ENCODE measurements around the gene SKIL. TPM values are rescaled to one million over a fixed set of nuclear protein-coding genes. Genes with fewer than 3 reads are reported as not detected.

SKIL gene
- total and polyA plus RNA-seq, 7 donors = 6.0 to 52.6 (median 24.8) TPM

- DNase-seq = peak; percentile 92
- H3K4me3 ChIP-seq = peak overlapping the region; percentile 87 to 100 (median 98)
- intact Hi-C loops (cut with DNase I) = loop anchor here (5.0 kb wide), 2 partner anchors 51 to 391 kb away; partner anchors contain the start of gene SEC62
- H3K27ac ChIP-seq = peak overlapping the region; percentile 96 to 100 (median 100)
- no peaks in the 10 kb centered on the region for H3K36me3 ChIP-seq
- no peak for TF ChIP-seq EP300 (IDR thresholded peaks at IDR 0.05)
- TF ChIP-seq POLR2A (IDR thresholded peaks at IDR 0.05) = no peak
- TF ChIP-seq, protein P1, sequence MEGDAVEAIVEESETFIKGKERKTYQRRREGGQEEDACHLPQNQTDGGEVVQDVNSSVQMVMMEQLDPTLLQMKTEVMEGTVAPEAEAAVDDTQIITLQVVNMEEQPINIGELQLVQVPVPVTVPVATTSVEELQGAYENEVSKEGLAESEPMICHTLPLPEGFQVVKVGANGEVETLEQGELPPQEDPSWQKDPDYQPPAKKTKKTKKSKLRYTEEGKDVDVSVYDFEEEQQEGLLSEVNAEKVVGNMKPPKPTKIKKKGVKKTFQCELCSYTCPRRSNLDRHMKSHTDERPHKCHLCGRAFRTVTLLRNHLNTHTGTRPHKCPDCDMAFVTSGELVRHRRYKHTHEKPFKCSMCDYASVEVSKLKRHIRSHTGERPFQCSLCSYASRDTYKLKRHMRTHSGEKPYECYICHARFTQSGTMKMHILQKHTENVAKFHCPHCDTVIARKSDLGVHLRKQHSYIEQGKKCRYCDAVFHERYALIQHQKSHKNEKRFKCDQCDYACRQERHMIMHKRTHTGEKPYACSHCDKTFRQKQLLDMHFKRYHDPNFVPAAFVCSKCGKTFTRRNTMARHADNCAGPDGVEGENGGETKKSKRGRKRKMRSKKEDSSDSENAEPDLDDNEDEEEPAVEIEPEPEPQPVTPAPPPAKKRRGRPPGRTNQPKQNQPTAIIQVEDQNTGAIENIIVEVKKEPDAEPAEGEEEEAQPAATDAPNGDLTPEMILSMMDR (IDR thresholded peaks at IDR 0.05) = peak in 1 of 4 experiments; percentile 24
- TF ChIP-seq POLR2AphosphoS5 (IDR thresholded peaks at IDR 0.05) = peak in 2 of 4 donors; percentile 20 to 37
- H3K27me3 ChIP-seq = no peaks in the 10 kb centered on the region
- peaks cover 0 to 63% (median 40%) of the 10 kb centered on the region in 4 donors for H3K4me1 ChIP-seq
- 6% methylated on average over 44 of the region's 44 CpGs for WGBS, 2 donors
- no peaks in the 10 kb centered on the region for H3K9me3 ChIP-seq
Measured at GRCh38 chr3:170358042-170359010, 811 bp downstream of the SKIL start.

GRCh38 chr3:170359178-170359704 is 1.7 kb downstream of the SKIL start:
- TF ChIP-seq POLR2AphosphoS5 (IDR thresholded peaks at IDR 0.05) (no peak), EP300 (IDR thresholded peaks at IDR 0.05) (no peak), POLR2A (IDR thresholded peaks at IDR 0.05) (no peak)
- Histone ChIP-seq H3K4me1 (peaks cover 0 to 70% (median 41%) of the 10 kb centered on the region in 4 donors), H3K27ac (peak overlapping the region; percentile 96 to 100 (median 100)), H3K9me3 (no peaks in the 10 kb centered on the region), H3K36me3 (no peaks in the 10 kb centered on the region), H3K27me3 (no peaks in the 10 kb centered on the region), H3K4me3 (peak overlapping the region in 3 of 4 donors; percentile 87 to 100 (median 98))
- intact Hi-C loops (cut with DNase I) = loop anchor here (5.0 kb wide), 2 partner anchors 52 to 392 kb away; partner anchors contain the start of gene SEC62
- WGBS, 2 donors = 83 to 89% methylated on average over 20 of the region's 20 CpGs
- no peak for DNase-seq

GRCh38 chr3:170360466-170360865 is 3.0 kb downstream of the SKIL start:
- 91 to 92% methylated on average over 5 of the region's 5 CpGs for WGBS, 2 donors
- intact Hi-C loops (cut with DNase I) = no loop called here
- Histone ChIP-seq H3K9me3 (no peaks in the 10 kb centered on the region), H3K4me3 (no peak overlapping the region), H3K4me1 (peaks cover 0 to 71% (median 42%) of the 10 kb centered on the region in 4 donors), H3K36me3 (no peaks in the 10 kb centered on the region), H3K27me3 (no peaks in the 10 kb centered on the region), H3K27ac (no peak overlapping the region)
- no peak for DNase-seq
- TF ChIP-seq POLR2A (IDR thresholded peaks at IDR 0.05) = no peak
- no peak for TF ChIP-seq POLR2AphosphoS5 (IDR thresholded peaks at IDR 0.05)
- TF ChIP-seq, protein P1 (IDR thresholded peaks at IDR 0.05) = no peak
- no peak for TF ChIP-seq EP300 (IDR thresholded peaks at IDR 0.05)

GRCh38 chr3:170360916-170361315 is 3.4 kb downstream of the SKIL start:
- TF ChIP-seq, protein P1 (IDR thresholded peaks at IDR 0.05) = no peak
- no peak for TF ChIP-seq POLR2A (IDR thresholded peaks at IDR 0.05)
- TF ChIP-seq EP300 (IDR thresholded peaks at IDR 0.05) = no peak
- no peak for TF ChIP-seq POLR2AphosphoS5 (IDR thresholded peaks at IDR 0.05)
- H3K4me1 ChIP-seq = peaks cover 0 to 67% (median 39%) of the 10 kb centered on the region in 4 donors
- no peak overlapping the region for H3K27ac ChIP-seq
- WGBS, 2 donors = 35 to 63% methylated on average over 5 of the region's 5 CpGs
- no peaks in the 10 kb centered on the region for H3K9me3 ChIP-seq
- intact Hi-C loops (cut with DNase I) = no loop called here
- DNase-seq = no peak
- no peaks in the 10 kb centered on the region for H3K36me3 ChIP-seq
- H3K27me3 ChIP-seq = no peaks in the 10 kb centered on the region
- no peak overlapping the region for H3K4me3 ChIP-seq

DNA sequence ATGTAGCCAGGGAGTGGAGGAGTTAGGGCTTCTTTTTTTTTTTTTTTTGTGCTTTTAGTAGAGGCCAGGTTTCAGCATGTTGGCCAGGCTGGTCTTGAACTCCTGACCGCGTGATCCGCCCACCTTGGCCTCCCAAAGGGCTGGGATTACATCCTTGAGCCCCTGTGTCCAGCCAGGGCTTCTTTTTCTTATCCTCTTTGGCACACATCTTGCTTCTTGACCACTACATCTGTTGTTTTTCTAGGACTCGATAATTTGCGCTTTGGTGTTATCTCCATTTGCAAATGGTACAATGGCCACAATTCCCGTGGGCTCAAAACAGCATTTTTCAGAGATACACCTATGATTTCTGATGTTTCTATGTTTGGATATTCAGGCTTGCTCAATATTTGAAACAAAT is 4.2 kb downstream of the SKIL start:
- peaks cover 0 to 62% (median 38%) of the 10 kb centered on the region in 4 donors for H3K4me1 ChIP-seq
- no peak for DNase-seq
- no peak for TF ChIP-seq EP300 (IDR thresholded peaks at IDR 0.05)
- TF ChIP-seq POLR2A (IDR thresholded peaks at IDR 0.05) = no peak
- TF ChIP-seq POLR2AphosphoS5 (IDR thresholded peaks at IDR 0.05) = no peak
- TF ChIP-seq, protein P1 (IDR thresholded peaks at IDR 0.05) = no peak
- H3K9me3 ChIP-seq = no peaks in the 10 kb centered on the region
- H3K27me3 ChIP-seq = no peaks in the 10 kb centered on the region
- intact Hi-C loops (cut with DNase I) = no loop called here
- no peak overlapping the region for H3K4me3 ChIP-seq
- H3K36me3 ChIP-seq = no peaks in the 10 kb centered on the region
- H3K27ac ChIP-seq = no peak overlapping the region
- 92 to 94% methylated on average over 6 of the region's 6 CpGs for WGBS, 2 donors

Data from sigmoid colon (tissue), 7 donors.